Nephron (organoid): Measurements from ENCODE around the gene F8.
A peak's percentile ranks its signal among the peaks of the same experiment; 100 is the strongest.

Source experiments
- H3K27ac Mint-ChIP-seq, 3 experiments: 2 replicates each; pipeline ENCODE4 v1.8.0; 2020; ENCODE audit warnings: mixed read lengths in 3 of 3, mild to moderate bottlenecking in 2 of 3, moderate library complexity in 1 of 3
- H3K27me3 Mint-ChIP-seq: 2 replicates; pipeline ENCODE4 v1.8.0; 2021; ENCODE audit warnings: low read depth, mild to moderate bottlenecking, moderate library complexity, mixed read lengths
- H3K36me3 Mint-ChIP-seq: 2 replicates; pipeline ENCODE4 v1.8.0; 2020; ENCODE audit warnings: low read depth, mixed read lengths
- H3K4me1 Mint-ChIP-seq: 2 replicates; pipeline ENCODE4 v1.8.0; 2020; ENCODE audit warnings: mixed read lengths
- H3K4me3 Mint-ChIP-seq, 3 experiments: 2 replicates each; pipeline ENCODE4 v1.8.0; 2020; ENCODE audit warnings: mild to moderate bottlenecking in 3 of 3, mixed read lengths in 3 of 3, moderate library complexity in 2 of 3
- H3K9me3 Mint-ChIP-seq: 2 replicates; pipeline ENCODE4 v1.8.0; 2020; ENCODE audit warnings: mixed read lengths
- TF ChIP-seq, protein P1 (sequence below), 3 experiments: fragments of 200-600 bp; sonication (generic); IDR thresholded peaks; one replicate each; pipeline ENCODE4 v1.5.0; 2021; ENCODE audit warnings: antibody characterized with exemption in 3 of 3; ENCODE audit not compliant: unreplicated experiment in 3 of 3

The F8 gene

DNA sequence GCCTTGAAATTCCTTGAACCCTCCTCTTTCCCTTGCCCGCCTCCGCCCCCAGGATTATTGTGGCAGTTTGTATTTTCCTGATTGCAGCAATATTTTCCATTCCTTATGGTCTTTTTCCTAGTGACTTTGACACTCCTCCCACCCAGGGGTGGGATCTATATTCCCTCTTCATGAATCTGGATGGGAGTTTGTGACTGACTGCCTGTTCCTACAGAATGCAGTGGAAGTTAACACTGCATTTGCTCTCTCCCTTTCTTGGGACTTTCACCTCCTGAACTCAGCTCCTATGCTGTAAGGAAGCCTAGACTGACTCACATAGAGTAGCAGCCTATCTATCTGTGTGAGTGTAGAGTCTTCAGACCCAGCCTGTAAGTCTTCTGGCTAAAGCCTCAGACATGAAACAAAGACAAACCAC, 6.4 kb upstream of the F8 start:
- Mint-ChIP-seq H3K36me3 (peaks cover 4% of the 10 kb centered on the region), H3K27me3 (no peaks in the 10 kb centered on the region), H3K27ac (peak overlapping the region; percentile 66 to 99 (median 95)), H3K4me3 (peak overlapping the region; percentile 82 to 95 (median 86)), H3K9me3 (peaks cover 11% of the 10 kb centered on the region), H3K4me1 (peaks cover 7% of the 10 kb centered on the region)
- TF ChIP-seq, protein P1, sequence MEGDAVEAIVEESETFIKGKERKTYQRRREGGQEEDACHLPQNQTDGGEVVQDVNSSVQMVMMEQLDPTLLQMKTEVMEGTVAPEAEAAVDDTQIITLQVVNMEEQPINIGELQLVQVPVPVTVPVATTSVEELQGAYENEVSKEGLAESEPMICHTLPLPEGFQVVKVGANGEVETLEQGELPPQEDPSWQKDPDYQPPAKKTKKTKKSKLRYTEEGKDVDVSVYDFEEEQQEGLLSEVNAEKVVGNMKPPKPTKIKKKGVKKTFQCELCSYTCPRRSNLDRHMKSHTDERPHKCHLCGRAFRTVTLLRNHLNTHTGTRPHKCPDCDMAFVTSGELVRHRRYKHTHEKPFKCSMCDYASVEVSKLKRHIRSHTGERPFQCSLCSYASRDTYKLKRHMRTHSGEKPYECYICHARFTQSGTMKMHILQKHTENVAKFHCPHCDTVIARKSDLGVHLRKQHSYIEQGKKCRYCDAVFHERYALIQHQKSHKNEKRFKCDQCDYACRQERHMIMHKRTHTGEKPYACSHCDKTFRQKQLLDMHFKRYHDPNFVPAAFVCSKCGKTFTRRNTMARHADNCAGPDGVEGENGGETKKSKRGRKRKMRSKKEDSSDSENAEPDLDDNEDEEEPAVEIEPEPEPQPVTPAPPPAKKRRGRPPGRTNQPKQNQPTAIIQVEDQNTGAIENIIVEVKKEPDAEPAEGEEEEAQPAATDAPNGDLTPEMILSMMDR (IDR thresholded peaks at IDR 0.05; ENCODE audit: unreplicated experiment in 3 of 3): no peak

- no peaks in the 10 kb centered on the region for H3K27me3 Mint-ChIP-seq
- H3K9me3 Mint-ChIP-seq: peaks cover 11% of the 10 kb centered on the region
- peak overlapping the region; percentile 95 to 99 (median 98) for H3K27ac Mint-ChIP-seq
- peak overlapping the region; percentile 86 to 95 (median 95) for H3K4me3 Mint-ChIP-seq
- H3K36me3 Mint-ChIP-seq: peaks cover 4% of the 10 kb centered on the region
- peaks cover 7% of the 10 kb centered on the region for H3K4me1 Mint-ChIP-seq
- TF ChIP-seq, protein P1 (IDR thresholded peaks at IDR 0.05; ENCODE audit: unreplicated experiment in 3 of 3): no peak
Observed at GRCh38 chrX:155028129-155028528, 5.6 kb upstream of the F8 start.

- H3K9me3 Mint-ChIP-seq: peaks cover 11% of the 10 kb centered on the region
Observed at GRCh38 chrX:155027509-155028066, 5.1 kb upstream of the F8 start.

DNA sequence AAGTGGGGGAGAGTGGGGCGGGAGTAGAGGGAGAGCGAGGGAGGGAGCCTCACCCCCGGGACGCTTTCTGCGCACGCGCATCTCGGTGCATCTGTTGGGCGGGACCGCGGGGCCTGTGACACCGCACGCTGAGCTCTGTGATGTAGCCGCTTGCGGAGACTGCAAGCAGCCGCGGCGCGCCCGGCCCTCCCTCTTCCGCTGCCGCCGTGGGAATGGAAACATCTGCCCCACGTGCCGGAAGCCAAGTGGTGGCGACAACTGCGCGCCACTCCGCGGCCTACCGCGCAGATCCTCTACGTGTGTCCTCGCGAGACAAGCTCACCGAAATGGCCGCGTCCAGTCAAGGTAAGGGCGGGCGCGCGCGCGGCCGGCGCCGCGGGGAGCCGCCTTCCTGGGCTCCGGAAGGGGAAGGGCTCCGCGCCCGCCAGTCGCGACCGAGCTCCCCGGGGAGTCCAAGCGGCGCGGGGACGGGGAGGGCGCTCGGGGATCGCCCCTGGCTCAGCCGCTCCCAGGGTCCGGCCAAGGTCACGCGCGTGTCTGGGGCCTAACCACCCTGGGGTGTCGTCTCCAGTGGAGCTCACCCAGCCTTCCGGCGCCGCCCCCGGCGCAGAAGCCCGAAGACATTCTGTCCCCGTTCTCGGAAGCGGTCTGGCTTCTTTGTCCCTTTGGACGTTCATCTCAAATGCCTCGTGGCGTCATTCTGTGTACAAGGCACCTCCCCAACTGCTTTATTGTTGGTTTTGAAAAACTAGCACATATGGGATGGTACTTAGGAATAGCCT, 4.4 kb upstream of the F8 start, which contains the start of gene FUNDC2:
Gene FUNDC2, plus strand, starts transcription at position 118 of the 782 bp plus-strand sequence. Its CDS starts 95 bp downstream, at position 213.
- TF ChIP-seq, protein P1 (IDR thresholded peaks at IDR 0.05; ENCODE audit: unreplicated experiment in 3 of 3): no peak
- Mint-ChIP-seq H3K36me3 (peaks cover 4% of the 10 kb centered on the region), H3K27me3 (no peaks in the 10 kb centered on the region), H3K4me3 (peak within 1 kb of the TSS; percentile 86 to 95 (median 95)), H3K27ac (peak within 1 kb of the TSS; percentile 95 to 99 (median 98)), H3K4me1 (peaks cover 7% of the 10 kb centered on the region), H3K9me3 (peaks cover 11% of the 10 kb centered on the region)

More at GRCh38 chrX:155027509-155028066, 5.1 kb upstream of the F8 start:
- Mint-ChIP-seq H3K27ac (peak overlapping the region; percentile 95 to 99 (median 98)), H3K36me3 (peaks cover 4% of the 10 kb centered on the region), H3K4me1 (peaks cover 7% of the 10 kb centered on the region), H3K4me3 (peak overlapping the region; percentile 86 to 95 (median 95)), H3K27me3 (no peaks in the 10 kb centered on the region)
- TF ChIP-seq, protein P1 (IDR thresholded peaks at IDR 0.05; ENCODE audit: unreplicated experiment in 3 of 3): no peak

GRCh38 chrX:155026420-155026726, 3.9 kb upstream of the F8 start:
- H3K27ac Mint-ChIP-seq: peak overlapping the region; percentile 95 to 99 (median 98)
- H3K9me3 Mint-ChIP-seq: peaks cover 9% of the 10 kb centered on the region
- TF ChIP-seq, protein P1 (IDR thresholded peaks at IDR 0.05; ENCODE audit: unreplicated experiment in 3 of 3): no peak
- peaks cover 7% of the 10 kb centered on the region for H3K4me1 Mint-ChIP-seq
- no peaks in the 10 kb centered on the region for H3K27me3 Mint-ChIP-seq
- no peaks in the 10 kb centered on the region for H3K36me3 Mint-ChIP-seq
- peak overlapping the region; percentile 85 to 92 (median 91) for H3K4me3 Mint-ChIP-seq
